Endothelial cell of umbilical vein (primary cell): Measurements from ENCODE around the gene NEXN. TPM values are rescaled to one million over a fixed set of nuclear protein-coding genes. Genes with fewer than 3 reads are reported as not detected.

ENCODE experiments used
- BruUV-seq: library from RNA; stranded (reverse); fragments of 400-500 nt; replicated peaks from 2 replicates; lab custom pipeline; 2021; lab: Mats Ljungman, UMichigan
- CTCF ChIA-PET: fragments of 300-600, 350-600 bp; sonication (Branson Sonifier 250); formaldehyde crosslinking; loops from one replicate; lab custom pipeline; 2021; ENCODE audit warnings: antibody characterized with exemption, inconsistent platforms; lab: Charles Lee
- POLR2A ChIA-PET: fragments of 300-600, 350-600 bp; sonication (Branson Sonifier 250); formaldehyde crosslinking; loops from one replicate; lab custom pipeline; 2021; ENCODE audit warnings: antibody characterized with exemption, inconsistent platforms; lab: Charles Lee
- DNase-seq: peaks from one replicate; pipeline ENCODE4 v3.0.0-alpha.2; 2011; ENCODE audit warnings: low read depth, low spot score
- FAIRE-seq: peaks from 2 replicates; lab custom pipeline; 2011; peaks lifted over from hg19 to GRCh38; lab: Jason Lieb, UNC
- H2AFZ ChIP-seq: 2 replicates; pipeline ENCODE4 v1.6.0; 2012; ENCODE audit warnings: low read depth, low read length, control low read depth, inconsistent platforms
- H3K27ac ChIP-seq: 2 replicates; pipeline ENCODE4 v1.5.1; 2011; ENCODE audit warnings: low read depth, mild to moderate bottlenecking, control low read depth, low read length, moderate library complexity; ENCODE audit not compliant: insufficient read depth
- H3K27me3 ChIP-seq, 2 experiments: 2 replicates each; pipeline versions ENCODE4 v1.6.0 to v1.6.1; 2011; ENCODE audit warnings: low read length in 2 of 2, mixed read lengths in 1 of 2; ENCODE audit not compliant: control insufficient read depth in 2 of 2, insufficient read depth in 2 of 2
- H3K36me3 ChIP-seq, 2 experiments: 2 replicates in 1 of 2; 3 replicates in 1 of 2; pipeline ENCODE4 v1.5.1; 2011; ENCODE audit warnings: low read length in 2 of 2, mild to moderate bottlenecking in 1 of 2, moderate library complexity in 1 of 2; ENCODE audit not compliant: control insufficient read depth in 2 of 2, insufficient read depth in 2 of 2; ENCODE audit errors: extremely low read depth in 1 of 2
- H3K4me1 ChIP-seq: 3 replicates; pipeline ENCODE4 v1.5.1; 2011; ENCODE audit warnings: mild to moderate bottlenecking, low read length; ENCODE audit not compliant: control insufficient read depth, insufficient read depth; ENCODE audit errors: extremely low read depth
- H3K4me2 ChIP-seq: 2 replicates; pipeline ENCODE4 v1.6.1; 2011; ENCODE audit warnings: low read length, control low read depth, mixed read lengths; ENCODE audit not compliant: insufficient read depth
- H3K4me3 ChIP-seq, 3 experiments: fragments of 200-600 bp in 1 of 3; sonication (generic), shearing (Covaris generic) in 1 of 3; replicated peaks in 1 of 3; 2 replicates each; pipeline ENCODE4 v1.5.1; 2011 to 2016; ENCODE audit warnings: control low read depth in 3 of 3, low read length in 3 of 3, mild to moderate bottlenecking in 2 of 3, inconsistent platforms in 1 of 3, low read depth in 1 of 3, moderate library complexity in 1 of 3; ENCODE audit not compliant: insufficient read depth in 1 of 3
- H3K79me2 ChIP-seq: 2 replicates; pipeline ENCODE4 v1.6.0; 2012; ENCODE audit warnings: low read length, inconsistent platforms; ENCODE audit not compliant: control insufficient read depth, insufficient read depth
- H3K9ac ChIP-seq: replicated peaks from 2 replicates; pipeline ENCODE3; 2011; ENCODE audit warnings: low read length, control low read depth; ENCODE audit not compliant: insufficient read depth; ENCODE audit errors: extremely low read depth
- H3K9me1 ChIP-seq: replicated peaks from 3 replicates; pipeline ENCODE4 v1.6.0; 2011; ENCODE audit warnings: mild to moderate bottlenecking, low read length; ENCODE audit not compliant: control insufficient read depth, insufficient read depth; ENCODE audit errors: extremely low read depth
- H3K9me3 ChIP-seq: replicated peaks from 2 replicates; pipeline ENCODE4 v1.5.1; 2012; ENCODE audit warnings: low read length, inconsistent platforms; ENCODE audit not compliant: control insufficient read depth, insufficient read depth
- H4K20me1 ChIP-seq: replicated peaks from 2 replicates; pipeline ENCODE3; 2011; ENCODE audit warnings: mild to moderate bottlenecking, low read length; ENCODE audit not compliant: control insufficient read depth, insufficient read depth; ENCODE audit errors: extremely low read depth
- CTCF ChIP-seq, 2 donors: IDR thresholded peaks; 1 replicate in 1 of 2; 2 replicates in 1 of 2; pipeline ENCODE4 v1.5.1; 2011; ENCODE audit warnings: low read length in 2 of 2, mild to moderate bottlenecking in 2 of 2, moderate library complexity in 2 of 2, control low read depth in 1 of 2, inconsistent platforms in 1 of 2, low read depth in 1 of 2; ENCODE audit not compliant: insufficient read depth in 1 of 2; ENCODE audit errors: extremely low read depth in 1 of 2
- EZH2 ChIP-seq: IDR thresholded peaks from 2 replicates; pipeline ENCODE4 v1.6.1; 2012; ENCODE audit warnings: borderline replicate concordance, low read depth, mild to moderate bottlenecking, moderate library complexity, low read length, inconsistent platforms; ENCODE audit not compliant: severe bottlenecking
- FOS ChIP-seq: IDR thresholded peaks from 2 replicates; pipeline ENCODE4 v1.6.1; 2011; ENCODE audit warnings: mild to moderate bottlenecking, low read length, moderate library complexity, borderline replicate concordance; ENCODE audit not compliant: insufficient read depth
- GATA2 ChIP-seq: IDR thresholded peaks from 2 replicates; pipeline ENCODE4 v1.7.0; 2011; ENCODE audit warnings: low read depth, mild to moderate bottlenecking, moderate library complexity, mixed read lengths, low read length; ENCODE audit not compliant: insufficient read length, insufficient read depth
- JUN ChIP-seq: IDR thresholded peaks from 2 replicates; pipeline ENCODE4 v1.6.1; 2011; ENCODE audit warnings: borderline replicate concordance, low read depth; ENCODE audit not compliant: insufficient read length, insufficient read depth
- MYC ChIP-seq: IDR thresholded peaks from one replicate; pipeline ENCODE4 v1.6.1; 2011; ENCODE audit warnings: mild to moderate bottlenecking, low read depth, low read length
- POLR2A ChIP-seq: IDR thresholded peaks from 2 replicates; pipeline ENCODE4 v1.6.1; 2012; ENCODE audit warnings: low read depth, mild to moderate bottlenecking, control low read depth, low read length
- POLR2AphosphoS5 ChIP-seq: IDR thresholded peaks from 2 replicates; pipeline ENCODE4 v1.6.1; 2012; ENCODE audit warnings: low read depth, mild to moderate bottlenecking, control low read depth, low read length, moderate library complexity; ENCODE audit not compliant: insufficient read depth
- dilution Hi-C: fragments of 300-500 bp; cut with MboI; formaldehyde crosslinking; loops from one replicate; pipeline ENCODE4 v1.15.0; 2019; ENCODE audit warnings: low sequenced_read_pairs; ENCODE audit not compliant: extremely low pct_ligation_motif_present
- intact Hi-C: fragments of 100-400 bp; cut with micrococcal nuclease; formaldehyde crosslinking; loops from one replicate; pipeline ENCODE4 v1.10.0; 2022
- polyA plus RNA-seq, 4 experiments: library from polyadenylated mRNA; depleted of rRNA in 3 of 4; stranded (reverse) in 3 of 4; unstranded in 1 of 4; fragments of >200 nt; gene quantifications; 2 replicates each; pipeline versions ENCODE4 v1.2.1 to v1.2.3, GENCODE V29; 2011 to 2012; ENCODE audit warnings: missing spikeins in 1 of 4
- total RNA-seq: library from RNA; stranded (reverse); gene quantifications from 2 replicates; pipeline ENCODE4 v1.2.3, GENCODE V29; 2021
- TF ChIP-seq, protein P1 (sequence below): IDR thresholded peaks from 2 replicates; pipeline ENCODE4 v1.6.1; 2011; ENCODE audit not compliant: insufficient read depth, insufficient read length

Gene NEXN
- total and polyA plus RNA-seq, 2 donors (not counting 3 experiments of a cell fraction or from before 2014, with no cell fraction given): 1.0 to 11.7 TPM

GRCh38 chr1:77954521-77954920 lies 66.1 kb downstream of the NEXN start:
- BruUV-seq: no TSS peak
- ChIA-PET CTCF (interaction anchor here (1.3 to 2.2 kb wide), 3 partner anchors 9 to 160 kb away, joined by 3 to 5 read pairs (median 3); no protein-coding TSS in a partner anchor), POLR2A (no interaction called here)
- no peak overlapping the region for H2AFZ ChIP-seq
- no peak overlapping the region for H3K4me3 ChIP-seq
- no peak overlapping the region for H3K9ac ChIP-seq
- H3K4me1 ChIP-seq: peaks cover 4% of the 10 kb centered on the region
- peaks cover 51% of the 10 kb centered on the region for H3K79me2 ChIP-seq
- no peak overlapping the region for H3K27ac ChIP-seq
- TF ChIP-seq EZH2: no peak
- no peak for TF ChIP-seq CTCF (IDR thresholded peaks at IDR 0.05; ENCODE audit: extremely low read depth in 1 of 2, insufficient read depth in 1 of 2, low read depth in 1 of 2, low read length in 2 of 2)
- TF ChIP-seq POLR2AphosphoS5: no peak
- TF ChIP-seq FOS: no peak
- no peak for TF ChIP-seq MYC
- TF ChIP-seq, protein P1, sequence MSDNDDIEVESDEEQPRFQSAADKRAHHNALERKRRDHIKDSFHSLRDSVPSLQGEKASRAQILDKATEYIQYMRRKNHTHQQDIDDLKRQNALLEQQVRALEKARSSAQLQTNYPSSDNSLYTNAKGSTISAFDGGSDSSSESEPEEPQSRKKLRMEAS: no peak
- TF ChIP-seq POLR2A: no peak
- TF ChIP-seq GATA2: no peak
- TF ChIP-seq JUN: no peak
- FAIRE-seq: no peak
- no peaks in the 10 kb centered on the region for H4K20me1 ChIP-seq
- H3K9me3 ChIP-seq: no peaks in the 10 kb centered on the region
- no peaks in the 10 kb centered on the region for H3K27me3 ChIP-seq
- no peaks in the 10 kb centered on the region for H3K9me1 ChIP-seq
- no peak overlapping the region for H3K4me2 ChIP-seq
- H3K36me3 ChIP-seq: peaks cover 23 to 62% of the 10 kb centered on the region in 2 experiments
- intact Hi-C loops: no loop called here
- no peak for DNase-seq
- dilution Hi-C loops: no loop called here
